ENCODE measurements around the gene PCED1B. TPM values are rescaled to one million over a fixed set of nuclear protein-coding genes. Genes with fewer than 3 reads are reported as not detected.

The PCED1B gene
- total RNA-seq, 4 donors from 2014 or later, result 2.6 to 4.6 (median 4.2) TPM

GRCh38 chr12:47131011-47131410, 51.6 kb downstream of the PCED1B start:
- TF ChIP-seq, protein P1, sequence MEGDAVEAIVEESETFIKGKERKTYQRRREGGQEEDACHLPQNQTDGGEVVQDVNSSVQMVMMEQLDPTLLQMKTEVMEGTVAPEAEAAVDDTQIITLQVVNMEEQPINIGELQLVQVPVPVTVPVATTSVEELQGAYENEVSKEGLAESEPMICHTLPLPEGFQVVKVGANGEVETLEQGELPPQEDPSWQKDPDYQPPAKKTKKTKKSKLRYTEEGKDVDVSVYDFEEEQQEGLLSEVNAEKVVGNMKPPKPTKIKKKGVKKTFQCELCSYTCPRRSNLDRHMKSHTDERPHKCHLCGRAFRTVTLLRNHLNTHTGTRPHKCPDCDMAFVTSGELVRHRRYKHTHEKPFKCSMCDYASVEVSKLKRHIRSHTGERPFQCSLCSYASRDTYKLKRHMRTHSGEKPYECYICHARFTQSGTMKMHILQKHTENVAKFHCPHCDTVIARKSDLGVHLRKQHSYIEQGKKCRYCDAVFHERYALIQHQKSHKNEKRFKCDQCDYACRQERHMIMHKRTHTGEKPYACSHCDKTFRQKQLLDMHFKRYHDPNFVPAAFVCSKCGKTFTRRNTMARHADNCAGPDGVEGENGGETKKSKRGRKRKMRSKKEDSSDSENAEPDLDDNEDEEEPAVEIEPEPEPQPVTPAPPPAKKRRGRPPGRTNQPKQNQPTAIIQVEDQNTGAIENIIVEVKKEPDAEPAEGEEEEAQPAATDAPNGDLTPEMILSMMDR (IDR thresholded peaks at IDR 0.05; ENCODE audit: low read depth), result no peak

DNA sequence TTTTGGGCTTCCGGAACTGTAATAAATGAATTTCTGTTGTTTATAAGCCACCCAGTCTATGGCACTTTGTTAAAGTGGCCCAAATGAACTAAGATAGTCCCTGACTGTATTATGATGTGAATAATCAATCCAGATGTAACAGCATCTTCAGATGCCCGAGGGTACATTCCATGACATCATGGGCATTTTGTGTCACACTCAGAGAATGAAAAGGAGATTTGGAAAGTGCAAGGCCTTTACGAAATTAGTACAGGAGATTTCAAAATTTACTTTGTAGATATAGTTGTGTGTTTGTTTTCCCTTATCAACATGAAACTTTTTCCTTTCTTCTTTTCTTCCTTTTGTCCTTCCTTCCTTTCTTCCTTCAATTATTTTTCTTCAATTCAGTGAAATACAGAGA, 54.6 kb downstream of the PCED1B start:
- TF ChIP-seq, protein P1 (IDR thresholded peaks at IDR 0.05; ENCODE audit: low read depth), result no peak

- TF ChIP-seq, protein P1 (IDR thresholded peaks at IDR 0.05; ENCODE audit: low read depth), result no peak
Observed at GRCh38 chr12:47135578-47135977, 56.2 kb downstream of the PCED1B start.

GRCh38 chr12:47139000-47139681, 59.7 kb downstream of the PCED1B start:
- TF ChIP-seq, protein P1 (IDR thresholded peaks at IDR 0.05; ENCODE audit: low read depth), result no peak

DNA sequence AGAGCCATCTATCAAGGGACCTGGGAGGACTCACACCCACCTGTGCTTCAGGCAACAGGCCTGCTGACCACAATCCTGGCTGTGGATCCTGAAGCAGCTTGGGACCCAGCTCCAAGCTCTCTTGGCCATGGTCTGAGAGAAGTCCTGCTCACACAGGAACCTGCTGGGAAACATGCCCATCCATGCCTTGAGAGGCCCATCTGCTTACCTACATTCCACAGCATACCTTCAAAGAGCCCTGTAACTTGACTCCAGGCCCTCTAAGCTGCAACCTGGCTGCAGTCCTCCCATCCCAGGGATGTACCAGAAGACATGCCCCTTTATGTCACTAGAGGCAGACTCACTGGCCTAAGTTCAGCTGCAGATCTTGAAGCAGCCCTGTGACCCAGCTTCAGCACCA, 62.0 kb downstream of the PCED1B start:
- TF ChIP-seq, protein P1 (IDR thresholded peaks at IDR 0.05; ENCODE audit: low read depth), result no peak

GRCh38 chr12:47144769-47145168, 65.3 kb downstream of the PCED1B start:
- TF ChIP-seq, protein P1 (IDR thresholded peaks at IDR 0.05; ENCODE audit: low read depth), result no peak

DNA sequence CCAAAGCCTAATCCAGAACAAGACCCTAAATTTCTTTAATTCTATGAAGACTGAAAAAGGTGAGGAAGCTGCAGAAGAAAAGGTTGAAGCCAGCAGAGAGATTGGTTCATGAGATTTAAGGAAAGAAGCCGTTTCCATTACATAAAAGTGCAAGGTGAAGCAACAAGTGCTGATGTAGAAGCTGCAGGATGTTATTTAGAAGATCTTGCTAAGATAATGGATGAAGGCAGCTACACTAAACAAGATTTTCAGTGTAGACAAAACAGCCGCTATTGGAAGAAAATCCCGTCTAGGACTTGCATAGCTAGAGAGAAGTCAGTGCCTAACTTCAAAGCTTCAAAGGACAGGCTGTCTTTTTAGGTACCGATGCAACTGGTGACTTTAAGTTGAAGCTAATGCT, 65.8 kb downstream of the PCED1B start:
- TF ChIP-seq, protein P1 (IDR thresholded peaks at IDR 0.05; ENCODE audit: low read depth), result no peak
